ENCODE results near the gene ATP5MK. TPM values are rescaled to one million over a fixed set of nuclear protein-coding genes. Genes with fewer than 3 reads are reported as not detected.

The ATP5MK gene
- total RNA-seq, 4 donors from 2014 or later: 127 to 604 (median 265) TPM

DNA sequence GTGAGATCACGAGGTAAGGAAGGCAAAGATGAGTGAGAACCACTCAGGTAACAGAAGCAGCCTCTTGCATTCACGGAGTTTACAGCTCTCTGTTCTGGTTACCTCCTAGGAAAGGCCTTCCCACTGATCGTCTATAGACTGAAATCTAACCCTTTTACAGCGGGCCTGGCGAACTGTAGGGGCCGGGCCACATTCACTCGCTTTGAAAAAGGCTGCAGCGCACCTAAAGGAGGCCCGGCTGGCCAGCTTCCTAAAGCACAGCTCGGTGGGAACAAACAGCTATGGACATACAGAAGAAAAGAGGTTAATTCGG, 565 bp downstream of the ATP5MK start:
- DNase-seq: peak in 1 of 2 donors; percentile 5
- WGBS, 2 donors: 2 to 3% methylated on average over 11 of the region's 11 CpGs
- no peaks in the 10 kb centered on the region for H3K9me3 ChIP-seq
- H3K4me1 ChIP-seq: peaks cover 20 to 21% of the 10 kb centered on the region in 2 donors
- H3K4me3 ChIP-seq (replicated peaks in 1 of 3): peak overlapping the region; percentile 9 to 87 (median 51)
- TF ChIP-seq POLR2A (IDR thresholded peaks at IDR 0.05): no peak
- TF ChIP-seq, protein P1, sequence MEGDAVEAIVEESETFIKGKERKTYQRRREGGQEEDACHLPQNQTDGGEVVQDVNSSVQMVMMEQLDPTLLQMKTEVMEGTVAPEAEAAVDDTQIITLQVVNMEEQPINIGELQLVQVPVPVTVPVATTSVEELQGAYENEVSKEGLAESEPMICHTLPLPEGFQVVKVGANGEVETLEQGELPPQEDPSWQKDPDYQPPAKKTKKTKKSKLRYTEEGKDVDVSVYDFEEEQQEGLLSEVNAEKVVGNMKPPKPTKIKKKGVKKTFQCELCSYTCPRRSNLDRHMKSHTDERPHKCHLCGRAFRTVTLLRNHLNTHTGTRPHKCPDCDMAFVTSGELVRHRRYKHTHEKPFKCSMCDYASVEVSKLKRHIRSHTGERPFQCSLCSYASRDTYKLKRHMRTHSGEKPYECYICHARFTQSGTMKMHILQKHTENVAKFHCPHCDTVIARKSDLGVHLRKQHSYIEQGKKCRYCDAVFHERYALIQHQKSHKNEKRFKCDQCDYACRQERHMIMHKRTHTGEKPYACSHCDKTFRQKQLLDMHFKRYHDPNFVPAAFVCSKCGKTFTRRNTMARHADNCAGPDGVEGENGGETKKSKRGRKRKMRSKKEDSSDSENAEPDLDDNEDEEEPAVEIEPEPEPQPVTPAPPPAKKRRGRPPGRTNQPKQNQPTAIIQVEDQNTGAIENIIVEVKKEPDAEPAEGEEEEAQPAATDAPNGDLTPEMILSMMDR (IDR thresholded peaks at IDR 0.05): no peak
- H3K36me3 ChIP-seq: peaks cover 11 to 28% of the 10 kb centered on the region in 2 donors
- intact Hi-C loops (cut with DNase I): no loop called here
- no peaks in the 10 kb centered on the region for H3K27me3 ChIP-seq
- peak overlapping the region in 2 of 3 donors; percentile 64 to 73 for H3K27ac ChIP-seq

- DNase-seq: no peak
- Histone ChIP-seq H3K36me3 (peaks cover 25 to 30% of the 10 kb centered on the region in 2 donors), H3K4me3 (replicated peaks in 1 of 3) (no peak overlapping the region), H3K4me1 (peaks cover 20 to 21% of the 10 kb centered on the region in 2 donors), H3K27ac (no peak overlapping the region), H3K27me3 (no peaks in the 10 kb centered on the region), H3K9me3 (no peaks in the 10 kb centered on the region)
- TF ChIP-seq POLR2A (IDR thresholded peaks at IDR 0.05): no peak
- TF ChIP-seq, protein P1 (IDR thresholded peaks at IDR 0.05): no peak
- WGBS, 2 donors: 92% methylated on average over 14 of the region's 14 CpGs
- intact Hi-C loops (cut with DNase I): no loop called here
Measured at GRCh38 chr10:103394180-103394579, 2.1 kb downstream of the ATP5MK start.

DNA sequence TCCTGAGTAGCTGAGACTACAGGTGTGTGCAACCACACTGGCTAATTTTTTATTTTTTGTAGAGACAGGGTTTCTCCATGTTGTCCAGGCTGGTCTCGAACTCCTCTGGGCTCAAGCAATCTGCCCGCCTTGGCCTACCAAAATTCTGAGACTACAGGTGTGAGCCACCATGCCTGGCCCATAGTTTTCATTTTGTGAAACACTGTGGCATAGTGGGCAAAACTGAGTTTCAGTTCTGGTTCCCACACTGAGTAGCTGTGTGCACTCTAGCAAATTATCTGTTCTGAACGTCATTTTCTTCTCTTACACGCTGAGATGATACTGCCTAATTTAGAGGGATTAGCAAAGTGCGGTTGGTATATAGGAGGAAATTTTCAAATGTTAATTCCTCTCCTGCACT, 13.5 kb downstream of the ATP5MK start:
- 96 to 97% methylated on average over 5 of the region's 5 CpGs for WGBS, 2 donors
- Histone ChIP-seq H3K27me3 (no peaks in the 10 kb centered on the region), H3K4me3 (replicated peaks in 1 of 3) (no peak overlapping the region), H3K9me3 (no peaks in the 10 kb centered on the region), H3K27ac (no peak overlapping the region), H3K4me1 (no peaks in the 10 kb centered on the region), H3K36me3 (peaks cover 22 to 26% of the 10 kb centered on the region in 2 donors)
- no peak for DNase-seq
- intact Hi-C loops (cut with DNase I): no loop called here
- no peak for TF ChIP-seq POLR2A (IDR thresholded peaks at IDR 0.05)
- TF ChIP-seq, protein P1 (IDR thresholded peaks at IDR 0.05): no peak

GRCh38 chr10:103374263-103374662, 22.0 kb downstream of the ATP5MK start:
- 93 to 96% methylated on average over 5 of the region's 5 CpGs for WGBS, 2 donors

GRCh38 chr10:103373544-103373943, 22.7 kb downstream of the ATP5MK start:
- no peak for TF ChIP-seq POLR2A (IDR thresholded peaks at IDR 0.05)
- TF ChIP-seq, protein P1 (IDR thresholded peaks at IDR 0.05): no peak
- H3K27me3 ChIP-seq: no peaks in the 10 kb centered on the region
- 91 to 93% methylated on average over 3 of the region's 3 CpGs for WGBS, 2 donors
- no peak overlapping the region for H3K27ac ChIP-seq
- peaks cover 8 to 16% of the 10 kb centered on the region in 2 donors for H3K36me3 ChIP-seq
- H3K4me3 ChIP-seq (replicated peaks in 1 of 3): no peak overlapping the region
- H3K4me1 ChIP-seq: peaks cover 0 to 7% of the 10 kb centered on the region in 2 donors
- no peak for DNase-seq
- intact Hi-C loops (cut with DNase I): no loop called here
- H3K9me3 ChIP-seq: no peaks in the 10 kb centered on the region

More at GRCh38 chr10:103374263-103374662, 22.0 kb downstream of the ATP5MK start:
- no peak overlapping the region for H3K27ac ChIP-seq
- TF ChIP-seq POLR2A (IDR thresholded peaks at IDR 0.05): no peak
- TF ChIP-seq, protein P1 (IDR thresholded peaks at IDR 0.05): no peak
- peaks cover 0 to 3% of the 10 kb centered on the region in 2 donors for H3K4me1 ChIP-seq
- no peaks in the 10 kb centered on the region for H3K9me3 ChIP-seq
- DNase-seq: no peak
- no peaks in the 10 kb centered on the region for H3K27me3 ChIP-seq
- no peak overlapping the region for H3K4me3 ChIP-seq (replicated peaks in 1 of 3)
- H3K36me3 ChIP-seq: peaks cover 8 to 16% of the 10 kb centered on the region in 2 donors
- intact Hi-C loops (cut with DNase I): no loop called here

All from thyroid gland (tissue), 4 donors.